Endodermal cell (in vitro differentiated cells): ENCODE measurements around the gene DNAAF1. TPM values are rescaled to one million over a fixed set of nuclear protein-coding genes. Genes with fewer than 3 reads are reported as not detected.
A peak's percentile ranks its signal among the peaks of the same experiment; 100 is the strongest.

Experiments used
- DNase-seq: peaks from one replicate; pipeline ENCODE4 v3.0.0-alpha.2; 2017
- H3K27ac ChIP-seq: 2 replicates; pipeline ENCODE4 v1.5.1; 2013; ENCODE audit warnings: mild to moderate bottlenecking, low read depth, low read length, moderate library complexity
- H3K27me3 ChIP-seq: 2 replicates; pipeline ENCODE4 v1.6.1; 2013; ENCODE audit warnings: mild to moderate bottlenecking, low read length, moderate library complexity; ENCODE audit not compliant: insufficient read depth, control insufficient read depth, poor library complexity, severe bottlenecking
- H3K36me3 ChIP-seq: 2 replicates; pipeline ENCODE4 v1.7.0; 2013; ENCODE audit warnings: mild to moderate bottlenecking, low read length, moderate library complexity; ENCODE audit not compliant: control insufficient read depth, insufficient read depth
- H3K4me1 ChIP-seq: one replicate; pipeline ENCODE4 v1.7.0; 2013; ENCODE audit warnings: low read length; ENCODE audit not compliant: control insufficient read depth, insufficient read depth
- H3K4me3 ChIP-seq: 2 replicates; pipeline ENCODE4 v1.5.1; 2013; ENCODE audit warnings: mild to moderate bottlenecking, low read length, moderate library complexity
- H3K9ac ChIP-seq: 2 replicates; pipeline ENCODE4 v1.6.1; 2013; ENCODE audit warnings: mild to moderate bottlenecking, low read length, moderate library complexity; ENCODE audit not compliant: poor library complexity, severe bottlenecking; ENCODE audit errors: extremely low read depth
- H3K9me3 ChIP-seq: 2 replicates; pipeline ENCODE4 v1.6.1; 2013; ENCODE audit warnings: mild to moderate bottlenecking, low read length, moderate library complexity; ENCODE audit not compliant: control insufficient read depth
- H3K27ac Mint-ChIP-seq: 2 replicates; pipeline ENCODE4 v1.8.0; 2020; ENCODE audit warnings: mixed read lengths
- H3K27me3 Mint-ChIP-seq: 2 replicates; pipeline ENCODE4 v1.8.0; 2021; ENCODE audit warnings: mild to moderate bottlenecking, mixed read lengths; ENCODE audit not compliant: insufficient read depth
- H3K36me3 Mint-ChIP-seq: 2 replicates; pipeline ENCODE4 v1.8.0; 2020; ENCODE audit warnings: low read depth, mixed read lengths
- H3K4me1 Mint-ChIP-seq: 2 replicates; pipeline ENCODE4 v1.8.0; 2020; ENCODE audit warnings: mixed read lengths
- H3K4me3 Mint-ChIP-seq: 2 replicates; pipeline ENCODE4 v1.8.0; 2020; ENCODE audit warnings: mild to moderate bottlenecking, moderate library complexity, mixed read lengths
- H3K9me3 Mint-ChIP-seq: 2 replicates; pipeline ENCODE4 v1.8.0; 2020; ENCODE audit warnings: mild to moderate bottlenecking, mixed read lengths
- CTCF ChIP-seq: fragments of 200-600 bp; sonication (generic); conservative IDR thresholded peaks from 2 replicates; pipeline ENCODE4 v1.5.0; 2021; ENCODE audit warnings: antibody characterized with exemption, mild to moderate bottlenecking
- WGBS, 2 experiments: methylation state at CpG; one replicate each; pipeline versions ENCODE4 v1.1.5 to v1.1.7; 2013; ENCODE audit warnings: missing lambda C conversion rate in 2 of 2, mixed read lengths in 1 of 2; ENCODE audit not compliant: insufficient coverage in 1 of 2, insufficient read length in 1 of 2; 5-methylcytosine and 5-hydroxymethylcytosine counted together
- total RNA-seq, 2 donors: library from RNA; stranded (reverse); fragmentation: NEBNext Ultra II Directional in 1 of 2; extraction: Animal tissue kit (Norgen Biotek cat#: 25700) in 1 of 2; gene quantifications; 2 replicates in 1 of 2; 3 replicates in 1 of 2; pipeline ENCODE4 v1.2.1, GENCODE V29; 2021

Gene DNAAF1
- total RNA-seq, 2 donors from 2014 or later, result 0.59 to 0.66 TPM

DNA sequence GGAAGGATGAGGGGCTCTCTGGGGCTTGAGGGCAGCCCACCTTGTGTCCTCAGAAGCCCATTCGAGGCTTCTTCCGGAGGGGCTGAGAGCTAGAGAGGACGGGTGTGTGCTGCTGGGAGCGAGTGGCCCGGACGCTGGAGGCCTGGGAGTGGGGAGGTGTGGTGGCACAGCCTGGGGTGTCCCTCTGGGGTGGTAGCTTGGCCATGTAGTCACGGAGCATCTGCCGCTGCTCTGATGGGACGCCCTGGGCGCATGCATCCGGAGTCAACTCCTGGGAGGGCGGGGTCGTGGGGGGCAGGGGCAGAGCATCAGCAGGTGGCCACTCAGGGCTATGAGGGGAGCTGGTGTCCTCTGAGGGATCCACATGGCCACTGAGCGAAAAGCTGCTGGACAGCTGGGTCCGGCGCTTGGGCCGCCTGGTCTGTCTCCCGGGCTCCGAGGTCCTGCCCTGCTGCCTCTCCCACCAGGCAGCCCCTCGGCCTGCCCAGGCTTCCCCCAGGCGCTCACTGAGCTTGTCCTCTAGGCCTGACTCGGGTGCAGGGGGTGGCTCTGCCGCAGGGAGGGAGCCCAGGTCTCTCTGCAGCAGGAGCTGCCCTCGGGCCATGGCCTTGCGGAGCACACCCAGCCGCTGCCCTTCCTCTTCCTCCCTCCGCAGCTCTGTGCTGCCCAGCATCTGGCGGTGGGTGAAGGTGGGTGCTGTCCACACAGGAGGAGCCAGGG is 33.9 kb downstream of the DNAAF1 start:
- Mint-ChIP-seq H3K4me1 (peaks cover 7% of the 10 kb centered on the region), H3K4me3 (no peak overlapping the region), H3K36me3 (peaks cover 34% of the 10 kb centered on the region), H3K9me3 (no peaks in the 10 kb centered on the region), H3K27ac (no peak overlapping the region), H3K27me3 (no peaks in the 10 kb centered on the region)
- no peak overlapping the region for H3K27ac ChIP-seq
- WGBS, 2 experiments, result 94 to 96% methylated on average over 15 to 28 of the region's 28 CpGs
- peaks cover 31% of the 10 kb centered on the region for H3K36me3 ChIP-seq
- no peaks in the 10 kb centered on the region for H3K27me3 ChIP-seq
- H3K9ac ChIP-seq, result no peak overlapping the region
- TF ChIP-seq CTCF, result no peak
- H3K9me3 ChIP-seq, result no peaks in the 10 kb centered on the region
- no peak overlapping the region for H3K4me3 ChIP-seq
- H3K4me1 ChIP-seq, result no peaks in the 10 kb centered on the region
- no peak for DNase-seq

GRCh38 chr16:84179612-84180320 is 34.7 kb downstream of the DNAAF1 start:
- Histone ChIP-seq H3K9me3 (no peaks in the 10 kb centered on the region), H3K4me3 (no peak overlapping the region), H3K9ac (no peak overlapping the region), H3K36me3 (peaks cover 38% of the 10 kb centered on the region), H3K27me3 (no peaks in the 10 kb centered on the region), H3K27ac (no peak overlapping the region), H3K4me1 (no peaks in the 10 kb centered on the region)
- WGBS, 2 experiments, result 91 to 93% methylated on average over 20 to 32 of the region's 33 CpGs
- H3K9me3 Mint-ChIP-seq, result no peaks in the 10 kb centered on the region
- no peak overlapping the region for H3K4me3 Mint-ChIP-seq
- peaks cover 41% of the 10 kb centered on the region for H3K36me3 Mint-ChIP-seq
- no peaks in the 10 kb centered on the region for H3K27me3 Mint-ChIP-seq
- no peak overlapping the region for H3K27ac Mint-ChIP-seq
- peak; percentile 40 for DNase-seq
- no peak for TF ChIP-seq CTCF
- H3K4me1 Mint-ChIP-seq, result peaks cover 7% of the 10 kb centered on the region

GRCh38 chr16:84180519-84181140 is 35.5 kb downstream of the DNAAF1 start:
- Mint-ChIP-seq H3K4me1 (peaks cover 11% of the 10 kb centered on the region), H3K4me3 (no peak overlapping the region)
- DNase-seq, result peak; percentile 40

More at GRCh38 chr16:84180519-84181140, 35.5 kb downstream of the DNAAF1 start:
- Mint-ChIP-seq H3K27ac (no peak overlapping the region), H3K27me3 (no peaks in the 10 kb centered on the region), H3K36me3 (peaks cover 46% of the 10 kb centered on the region), H3K9me3 (no peaks in the 10 kb centered on the region)
- no peaks in the 10 kb centered on the region for H3K4me1 ChIP-seq
- no peak overlapping the region for H3K9ac ChIP-seq
- H3K27me3 ChIP-seq, result no peaks in the 10 kb centered on the region
- no peak for TF ChIP-seq CTCF
- no peaks in the 10 kb centered on the region for H3K9me3 ChIP-seq
- peaks cover 44% of the 10 kb centered on the region for H3K36me3 ChIP-seq
- WGBS, 2 experiments, result 91% methylated on average over 12 to 21 of the region's 21 CpGs
- no peak overlapping the region for H3K4me3 ChIP-seq
- no peak overlapping the region for H3K27ac ChIP-seq
